GM12873 (cell line): ENCODE measurements around the gene HECTD3.

Experiments
- TF ChIP-seq, protein P1 (sequence below): IDR thresholded peaks from 2 replicates; pipeline ENCODE4 v1.5.1; 2012; ENCODE audit warnings: low read depth, mild to moderate bottlenecking, moderate library complexity, low read length, control low read depth; ENCODE audit not compliant: insufficient read depth; ENCODE audit errors: missing control alignments

HECTD3 gene

DNA sequence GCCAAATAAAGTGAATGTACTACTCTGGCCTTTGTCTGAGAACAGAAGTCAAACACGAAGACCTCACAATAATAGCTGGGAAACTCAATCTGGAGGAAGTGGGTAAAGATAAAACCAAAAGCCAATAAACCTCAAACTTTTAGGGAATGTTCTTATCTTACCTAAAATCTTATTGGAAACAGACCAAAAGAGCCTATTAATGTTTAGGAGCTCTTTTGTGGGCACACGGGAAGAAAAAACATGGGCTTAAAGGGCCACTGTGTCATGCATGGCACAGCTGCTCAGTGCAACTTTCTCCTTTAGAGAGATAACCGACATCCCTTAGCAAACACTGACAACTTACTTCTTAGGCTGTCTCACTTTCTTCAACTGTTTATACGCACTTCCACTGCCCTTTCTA is 40.8 kb downstream of the HECTD3 start:
- TF ChIP-seq, protein P1, sequence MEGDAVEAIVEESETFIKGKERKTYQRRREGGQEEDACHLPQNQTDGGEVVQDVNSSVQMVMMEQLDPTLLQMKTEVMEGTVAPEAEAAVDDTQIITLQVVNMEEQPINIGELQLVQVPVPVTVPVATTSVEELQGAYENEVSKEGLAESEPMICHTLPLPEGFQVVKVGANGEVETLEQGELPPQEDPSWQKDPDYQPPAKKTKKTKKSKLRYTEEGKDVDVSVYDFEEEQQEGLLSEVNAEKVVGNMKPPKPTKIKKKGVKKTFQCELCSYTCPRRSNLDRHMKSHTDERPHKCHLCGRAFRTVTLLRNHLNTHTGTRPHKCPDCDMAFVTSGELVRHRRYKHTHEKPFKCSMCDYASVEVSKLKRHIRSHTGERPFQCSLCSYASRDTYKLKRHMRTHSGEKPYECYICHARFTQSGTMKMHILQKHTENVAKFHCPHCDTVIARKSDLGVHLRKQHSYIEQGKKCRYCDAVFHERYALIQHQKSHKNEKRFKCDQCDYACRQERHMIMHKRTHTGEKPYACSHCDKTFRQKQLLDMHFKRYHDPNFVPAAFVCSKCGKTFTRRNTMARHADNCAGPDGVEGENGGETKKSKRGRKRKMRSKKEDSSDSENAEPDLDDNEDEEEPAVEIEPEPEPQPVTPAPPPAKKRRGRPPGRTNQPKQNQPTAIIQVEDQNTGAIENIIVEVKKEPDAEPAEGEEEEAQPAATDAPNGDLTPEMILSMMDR: no peak

GRCh38 chr1:44964396-44964795 is 46.7 kb downstream of the HECTD3 start:
- TF ChIP-seq, protein P1: no peak

DNA sequence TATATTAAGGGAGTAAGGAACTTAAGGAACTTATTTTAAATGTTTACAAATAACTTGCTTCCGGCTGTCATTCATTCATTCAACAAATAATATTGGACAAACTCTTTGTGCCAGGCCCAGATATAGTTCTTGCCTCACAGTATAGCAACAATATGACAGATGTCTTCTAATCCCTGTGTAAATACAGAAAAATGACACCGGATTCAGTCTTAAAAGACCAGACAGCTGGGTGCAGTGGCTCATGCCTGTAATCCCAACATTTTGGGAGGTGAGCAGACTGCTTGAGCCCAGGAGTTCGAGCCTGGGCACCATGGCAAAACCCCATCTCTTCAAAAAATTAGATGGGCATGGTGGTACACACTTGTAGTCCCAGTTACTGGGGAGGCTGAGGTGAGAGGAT is 48.4 kb downstream of the HECTD3 start:
- TF ChIP-seq, protein P1: no peak
